HepG2 (cell line): ENCODE measurements around the gene ANKRD39. TPM values are rescaled to one million over a fixed set of nuclear protein-coding genes. Genes with fewer than 3 reads are reported as not detected.
A peak's percentile ranks its signal among the peaks of the same experiment; 100 is the strongest.

Source experiments
- AGO2 ChIP-seq: fragments of 200-400 bp; formaldehyde crosslinking; optimal IDR thresholded peaks from 2 replicates; pipeline ENCODE3; 2017; ENCODE audit warnings: mild to moderate bottlenecking, low read depth, low read length, moderate library complexity
- CBX5 ChIP-seq: sonication (generic); formaldehyde crosslinking; IDR thresholded peaks from 2 replicates; pipeline ENCODE4 v1.4.0; 2020; ENCODE audit warnings: missing genetic modification reagents, borderline replicate concordance
- KLF9 ChIP-seq: IDR thresholded peaks from 2 replicates; pipeline ENCODE4 v1.6.1; 2016; ENCODE audit warnings: low read depth
- MBNL3 ChIP-seq: fragments of 250-450 bp; sonication (Bioruptor Pico); conservative IDR thresholded peaks from 2 replicates; pipeline ENCODE4 v1.8.0; 2022; ENCODE audit warnings: mild to moderate bottlenecking, inconsistent platforms
- MXD1 ChIP-seq: sonication (generic); formaldehyde crosslinking; IDR thresholded peaks from 2 replicates; pipeline ENCODE4 v1.4.0; 2020; ENCODE audit warnings: mild to moderate bottlenecking, missing genetic modification reagents
- NBN ChIP-seq: fragments of 450-650 bp; conservative IDR thresholded peaks from 2 replicates; pipeline ENCODE4 v1.6.1; 2017
- SMARCE1 ChIP-seq: fragments of 450-650 bp; IDR thresholded peaks from 2 replicates; pipeline ENCODE4 v1.6.1; 2017; ENCODE audit warnings: borderline replicate concordance
- TRIM24 ChIP-seq: sonication (generic); formaldehyde crosslinking; IDR thresholded peaks from 2 replicates; pipeline ENCODE4 v1.8.0; 2022; ENCODE audit warnings: mild to moderate bottlenecking, missing genetic modification reagents
- ZBTB14 ChIP-seq: sonication (generic); formaldehyde crosslinking; IDR thresholded peaks from 2 replicates; pipeline ENCODE4 v1.4.0; 2020; ENCODE audit warnings: missing genetic modification reagents
- ZBTB39 ChIP-seq: sonication (generic); formaldehyde crosslinking; IDR thresholded peaks from 2 replicates; pipeline ENCODE4 v1.5.0; 2020; ENCODE audit warnings: missing genetic modification reagents
- ZNF574 ChIP-seq: sonication (generic); formaldehyde crosslinking; IDR thresholded peaks from 2 replicates; pipeline ENCODE4 v1.4.0; 2020; ENCODE audit warnings: missing genetic modification reagents
- ZNF652 ChIP-seq: IDR thresholded peaks from 2 replicates; pipeline ENCODE4 v1.6.1; 2016; ENCODE audit warnings: low read depth, borderline replicate concordance
- polyA plus RNA-seq, 8 experiments: library from polyadenylated mRNA; depleted of rRNA in 3 of 8; stranded (reverse) in 7 of 8; unstranded in 1 of 8; fragments of >200 nt; fragmentation: Illumina TruSeq in 4 of 8; extraction: Trizol in 4 of 8; gene quantifications; 2 replicates each; pipeline versions ENCODE4 v1.2.1 to v1.2.3, GENCODE V29; 2011 to 2016; ENCODE audit warnings: low read depth in 4 of 8, missing spikeins in 1 of 8, mixed read lengths in 1 of 8; ENCODE audit not compliant: insufficient read depth in 1 of 8
- total RNA-seq, 5 experiments: library from RNA; depleted of rRNA; stranded (reverse); fragments of >200 nt; fragmentation: Illumina TruSeq; extraction: Trizol; gene quantifications; 2 replicates each; pipeline ENCODE4 v1.2.3, GENCODE V29; 2016; ENCODE audit warnings: low read depth in 1 of 5

ANKRD39 gene
- total and polyA plus RNA-seq, 2 of the 13 experiments (the other 11 are each of a cell fraction or from before 2014, with no cell fraction given), result 23.2 to 24.8 TPM

GRCh38 chr2:96828436-96828835 is 29.4 kb downstream of the ANKRD39 start (continued):
- TF ChIP-seq ZNF574, result 0 out of 2 replicates have a peak, but pooled peaks have one; percentile 5
- no peak for TF ChIP-seq SMARCE1
- TF ChIP-seq NBN, result no peak
- 0 out of 2 replicates have a peak, but pooled peaks have one; percentile 28 for TF ChIP-seq MXD1 (CRISPR knock-in tag)
- no peak for TF ChIP-seq ZBTB14 (CRISPR knock-in tag)
- TF ChIP-seq ZBTB39, result no peak
- no peak for TF ChIP-seq KLF9 (CRISPR knock-in tag)
- TF ChIP-seq MBNL3 (CRISPR knock-in tag), result no peak
- TF ChIP-seq CBX5 (CRISPR knock-in tag), result no peak
- no peak for TF ChIP-seq TRIM24
- no peak for TF ChIP-seq ZNF652 (CRISPR knock-in tag)
- peak; percentile 85 for TF ChIP-seq AGO2
